Measurements from ENCODE around the gene RPL19. TPM values are rescaled to one million over a fixed set of nuclear protein-coding genes. Genes with fewer than 3 reads are reported as not detected.

Gene RPL19
- total and polyA plus RNA-seq, 2 experiments from 2014 or later: 903 to 1,500 TPM

- H3K9me2 ChIP-seq (ENCODE audit: insufficient read depth): no peaks in the 10 kb centered on the region
- DNase-seq: no peak
- no peaks in the 10 kb centered on the region for H4K20me1 ChIP-seq (ENCODE audit: insufficient read depth)
- 84 to 88% methylated on average over 7 of the region's 7 CpGs for WGBS, 2 experiments (ENCODE audit: low coverage in 1 of 2, low lambda C conversion rate in 2 of 2, missing lambda C conversion rate in 2 of 2)
- H3K9me3 ChIP-seq (ENCODE audit: low read depth): no peaks in the 10 kb centered on the region
- H3K9ac ChIP-seq: no peak overlapping the region
- H3F3A ChIP-seq (ENCODE audit: insufficient read depth): no peaks in the 10 kb centered on the region
- no peaks in the 10 kb centered on the region for H3K79me2 ChIP-seq (ENCODE audit: insufficient read depth)
- no peaks in the 10 kb centered on the region for H3K4me1 ChIP-seq (ENCODE audit: insufficient read depth)
- H3K36me3 ChIP-seq (ENCODE audit: low read depth): no peaks in the 10 kb centered on the region
- H3K27me3 ChIP-seq (replicated peaks; ENCODE audit: insufficient read depth): peaks cover 11% of the 10 kb centered on the region
- in situ Hi-C loops (cut with MboI): no loop called here
- H2AFZ ChIP-seq: no peak overlapping the region
- no peak overlapping the region for H3K4me3 ChIP-seq
- no peak overlapping the region for H3K27ac ChIP-seq
- no peak overlapping the region for H3K4me2 ChIP-seq (ENCODE audit: unreplicated experiment)
- no peak for TF ChIP-seq EZH2 (IDR thresholded peaks at IDR 0.05; ENCODE audit: insufficient read depth, poor library complexity, severe bottlenecking)
- TF ChIP-seq EZH2phosphoT487 (IDR thresholded peaks at IDR 0.05; ENCODE audit: insufficient read depth, low read depth): no peak
Observed at GRCh38 chr17:39222151-39222550, 22.1 kb downstream of the RPL19 start.

GRCh38 chr17:39222866-39223834 is 23.1 kb downstream of the RPL19 start:
- Histone ChIP-seq H4K20me1 (ENCODE audit: insufficient read depth) (no peaks in the 10 kb centered on the region), H3K4me1 (ENCODE audit: insufficient read depth) (no peaks in the 10 kb centered on the region), H3K9me2 (ENCODE audit: insufficient read depth) (no peaks in the 10 kb centered on the region), H2AFZ (no peak overlapping the region), H3K4me2 (ENCODE audit: unreplicated experiment) (no peak overlapping the region), H3K79me2 (ENCODE audit: insufficient read depth) (no peaks in the 10 kb centered on the region), H3F3A (ENCODE audit: insufficient read depth) (no peaks in the 10 kb centered on the region), H3K9me3 (ENCODE audit: low read depth) (no peaks in the 10 kb centered on the region), H3K36me3 (ENCODE audit: low read depth) (no peaks in the 10 kb centered on the region), H3K9ac (no peak overlapping the region), H3K27me3 (replicated peaks; ENCODE audit: insufficient read depth) (peaks cover 11% of the 10 kb centered on the region), H3K4me3 (no peak overlapping the region), H3K27ac (no peak overlapping the region)
- TF ChIP-seq EZH2phosphoT487 (IDR thresholded peaks at IDR 0.05; ENCODE audit: insufficient read depth, low read depth) (no peak), EZH2 (IDR thresholded peaks at IDR 0.05; ENCODE audit: insufficient read depth, poor library complexity, severe bottlenecking) (no peak)
- 83 to 84% methylated on average over 9 of the region's 9 CpGs for WGBS, 2 experiments (ENCODE audit: low coverage in 1 of 2, low lambda C conversion rate in 2 of 2, missing lambda C conversion rate in 2 of 2)
- in situ Hi-C loops (cut with MboI): no loop called here
- DNase-seq: no peak

GRCh38 chr17:39223907-39224777 is 24.1 kb downstream of the RPL19 start:
- Histone ChIP-seq H3K4me1 (ENCODE audit: insufficient read depth) (peaks cover 3% of the 10 kb centered on the region), H3K27me3 (replicated peaks; ENCODE audit: insufficient read depth) (peaks cover 11% of the 10 kb centered on the region), H3K36me3 (ENCODE audit: low read depth) (no peaks in the 10 kb centered on the region), H3F3A (ENCODE audit: insufficient read depth) (no peaks in the 10 kb centered on the region), H3K4me3 (no peak overlapping the region), H4K20me1 (ENCODE audit: insufficient read depth) (no peaks in the 10 kb centered on the region), H3K79me2 (ENCODE audit: insufficient read depth) (no peaks in the 10 kb centered on the region), H3K9me2 (ENCODE audit: insufficient read depth) (no peaks in the 10 kb centered on the region), H3K27ac (no peak overlapping the region), H3K9me3 (ENCODE audit: low read depth) (no peaks in the 10 kb centered on the region), H3K9ac (no peak overlapping the region), H2AFZ (no peak overlapping the region), H3K4me2 (ENCODE audit: unreplicated experiment) (no peak overlapping the region)
- no peak for TF ChIP-seq EZH2 (IDR thresholded peaks at IDR 0.05; ENCODE audit: insufficient read depth, poor library complexity, severe bottlenecking)
- no peak for DNase-seq
- 65 to 69% methylated on average over 32 to 33 of the region's 33 CpGs for WGBS, 2 experiments (ENCODE audit: low coverage in 1 of 2, low lambda C conversion rate in 2 of 2, missing lambda C conversion rate in 2 of 2)
- in situ Hi-C loops (cut with MboI): no loop called here

- no peak overlapping the region for H3K9ac ChIP-seq
- no peak for TF ChIP-seq EZH2phosphoT487 (IDR thresholded peaks at IDR 0.05; ENCODE audit: insufficient read depth, low read depth)
- no peak for TF ChIP-seq EZH2 (IDR thresholded peaks at IDR 0.05; ENCODE audit: insufficient read depth, poor library complexity, severe bottlenecking)
- H4K20me1 ChIP-seq (ENCODE audit: insufficient read depth): no peaks in the 10 kb centered on the region
- 0 out of 2 replicates have a peak, but pooled peaks cover 5% of the 10 kb centered on the region for H3F3A ChIP-seq (ENCODE audit: insufficient read depth)
- H3K9me2 ChIP-seq (ENCODE audit: insufficient read depth): no peaks in the 10 kb centered on the region
- in situ Hi-C loops (cut with MboI): no loop called here
- 9 to 11% methylated on average over 53 to 62 of the region's 68 CpGs for WGBS, 2 experiments (ENCODE audit: low coverage in 1 of 2, low lambda C conversion rate in 2 of 2, missing lambda C conversion rate in 2 of 2)
- peaks cover 9% of the 10 kb centered on the region for H3K4me1 ChIP-seq (ENCODE audit: insufficient read depth)
- peak overlapping the region; percentile 58; the same call in 1 of the 2 replicates for H3K4me3 ChIP-seq
- H3K4me2 ChIP-seq (ENCODE audit: unreplicated experiment): no peak overlapping the region
- no peak for DNase-seq
- no peak overlapping the region for H3K27ac ChIP-seq
- H3K36me3 ChIP-seq (ENCODE audit: low read depth): no peaks in the 10 kb centered on the region
- peaks cover 11% of the 10 kb centered on the region for H3K27me3 ChIP-seq (replicated peaks; ENCODE audit: insufficient read depth)
- no peaks in the 10 kb centered on the region for H3K79me2 ChIP-seq (ENCODE audit: insufficient read depth)
- H2AFZ ChIP-seq: peak overlapping the region; percentile 27; the same call in 1 of the 2 replicates
- H3K9me3 ChIP-seq (ENCODE audit: low read depth): no peaks in the 10 kb centered on the region
Observed at GRCh38 chr17:39224778-39225307, 24.8 kb downstream of the RPL19 start.

Data from GM23248 (cell line).